Measurements from ENCODE around the gene ECM2. TPM values are rescaled to one million over a fixed set of nuclear protein-coding genes. Genes with fewer than 3 reads are reported as not detected.
A peak's percentile ranks its signal among the peaks of the same experiment; 100 is the strongest.

ECM2 gene
- total RNA-seq, 1 donor from 2014 or later: 0.18 TPM

GRCh38 chr9:92488681-92489550 is 46.9 kb downstream of the ECM2 start:
- Histone ChIP-seq H3K27ac (ENCODE audit: low read depth, low read length) (no peak overlapping the region), H4K20me1 (ENCODE audit: insufficient read depth, low read length) (no peaks in the 10 kb centered on the region), H2AFZ (ENCODE audit: low read depth, low read length) (no peak overlapping the region), H3K27me3 (ENCODE audit: insufficient read depth, low read length) (no peaks in the 10 kb centered on the region), H3K9me3 (ENCODE audit: insufficient read depth, low read depth, low read length) (no peaks in the 10 kb centered on the region), H3K4me1 (ENCODE audit: insufficient read depth, low read length) (peaks cover 12% of the 10 kb centered on the region), H3K79me2 (ENCODE audit: insufficient read depth, low read length) (no peaks in the 10 kb centered on the region), H3K4me2 (ENCODE audit: low read length) (peak overlapping the region; percentile 30), H3K9ac (ENCODE audit: low read length) (peak overlapping the region; percentile 29), H3K36me3 (ENCODE audit: insufficient read depth, low read length) (no peaks in the 10 kb centered on the region), H3K4me3 (ENCODE audit: insufficient read depth, low read depth, low read length) (no peak overlapping the region)
- peak; percentile 29 for FAIRE-seq
- Mint-ChIP-seq H3K4me1 (ENCODE audit: low read depth, unreplicated experiment) (peaks cover 23% of the 10 kb centered on the region), H3K27me3 (ENCODE audit: low read depth, unreplicated experiment) (no peaks in the 10 kb centered on the region), H3K36me3 (ENCODE audit: low read depth, unreplicated experiment) (no peaks in the 10 kb centered on the region), H3K4me3 (ENCODE audit: unreplicated experiment) (no peak overlapping the region), H3K9me3 (ENCODE audit: unreplicated experiment) (no peaks in the 10 kb centered on the region), H3K27ac (ENCODE audit: unreplicated experiment) (peak overlapping the region; percentile 55)
- DNase-seq (ENCODE audit: low read depth): peak; percentile 73
- no peak for TF ChIP-seq EZH2 (IDR thresholded peaks at IDR 0.05; ENCODE audit: insufficient read depth, low read length)

- no peaks in the 10 kb centered on the region for H3K36me3 ChIP-seq (ENCODE audit: insufficient read depth, low read length)
- no peaks in the 10 kb centered on the region for H3K79me2 ChIP-seq (ENCODE audit: insufficient read depth, low read length)
- H3K4me1 Mint-ChIP-seq (ENCODE audit: low read depth, unreplicated experiment): peaks cover 16% of the 10 kb centered on the region
- no peaks in the 10 kb centered on the region for H3K9me3 Mint-ChIP-seq (ENCODE audit: unreplicated experiment)
- no peak overlapping the region for H3K9ac ChIP-seq (ENCODE audit: low read length)
- H3K4me3 Mint-ChIP-seq (ENCODE audit: unreplicated experiment): no peak overlapping the region
- H4K20me1 ChIP-seq (ENCODE audit: insufficient read depth, low read length): no peaks in the 10 kb centered on the region
- no peaks in the 10 kb centered on the region for H3K9me3 ChIP-seq (ENCODE audit: insufficient read depth, low read depth, low read length)
- TF ChIP-seq EZH2 (IDR thresholded peaks at IDR 0.05; ENCODE audit: insufficient read depth, low read length) (no peak), CTCF (IDR thresholded peaks at IDR 0.05; ENCODE audit: insufficient read depth, low read depth, low read length) (no peak)
- no peaks in the 10 kb centered on the region for H3K36me3 Mint-ChIP-seq (ENCODE audit: low read depth, unreplicated experiment)
- H3K27ac ChIP-seq (ENCODE audit: low read depth, low read length): no peak overlapping the region
- H3K4me3 ChIP-seq (ENCODE audit: insufficient read depth, low read depth, low read length): no peak overlapping the region
- H3K4me1 ChIP-seq (ENCODE audit: insufficient read depth, low read length): peaks cover 18% of the 10 kb centered on the region
- no peak for FAIRE-seq
- no peaks in the 10 kb centered on the region for H3K27me3 ChIP-seq (ENCODE audit: insufficient read depth, low read length)
- DNase-seq (ENCODE audit: low read depth): no peak
- H2AFZ ChIP-seq (ENCODE audit: low read depth, low read length): no peak overlapping the region
- no peaks in the 10 kb centered on the region for H3K27me3 Mint-ChIP-seq (ENCODE audit: low read depth, unreplicated experiment)
- H3K4me2 ChIP-seq (ENCODE audit: low read length): no peak overlapping the region
- no peak overlapping the region for H3K27ac Mint-ChIP-seq (ENCODE audit: unreplicated experiment)
Observed at GRCh38 chr9:92486371-92486770, 49.4 kb downstream of the ECM2 start.

GRCh38 chr9:92484563-92484962 is 51.2 kb downstream of the ECM2 start:
- peaks cover 17% of the 10 kb centered on the region for H3K4me1 Mint-ChIP-seq (ENCODE audit: low read depth, unreplicated experiment)
- Histone ChIP-seq H3K9ac (ENCODE audit: low read length) (no peak overlapping the region), H3K4me3 (ENCODE audit: insufficient read depth, low read depth, low read length) (no peak overlapping the region), H3K27me3 (ENCODE audit: insufficient read depth, low read length) (no peaks in the 10 kb centered on the region), H4K20me1 (ENCODE audit: insufficient read depth, low read length) (no peaks in the 10 kb centered on the region), H3K4me1 (ENCODE audit: insufficient read depth, low read length) (peaks cover 31% of the 10 kb centered on the region), H3K27ac (ENCODE audit: low read depth, low read length) (no peak overlapping the region), H3K9me3 (ENCODE audit: insufficient read depth, low read depth, low read length) (no peaks in the 10 kb centered on the region), H3K4me2 (ENCODE audit: low read length) (no peak overlapping the region), H3K79me2 (ENCODE audit: insufficient read depth, low read length) (no peaks in the 10 kb centered on the region), H3K36me3 (ENCODE audit: insufficient read depth, low read length) (no peaks in the 10 kb centered on the region), H2AFZ (ENCODE audit: low read depth, low read length) (no peak overlapping the region)
- DNase-seq (ENCODE audit: low read depth) (no peak), FAIRE-seq (no peak)
- TF ChIP-seq EZH2 (IDR thresholded peaks at IDR 0.05; ENCODE audit: insufficient read depth, low read length) (no peak), CTCF (IDR thresholded peaks at IDR 0.05; ENCODE audit: insufficient read depth, low read depth, low read length) (no peak)
- H3K27ac Mint-ChIP-seq (ENCODE audit: unreplicated experiment): no peak overlapping the region
- no peaks in the 10 kb centered on the region for H3K36me3 Mint-ChIP-seq (ENCODE audit: low read depth, unreplicated experiment)
- no peaks in the 10 kb centered on the region for H3K27me3 Mint-ChIP-seq (ENCODE audit: low read depth, unreplicated experiment)
- no peaks in the 10 kb centered on the region for H3K9me3 Mint-ChIP-seq (ENCODE audit: unreplicated experiment)
- H3K4me3 Mint-ChIP-seq (ENCODE audit: unreplicated experiment): no peak overlapping the region
